Endothelial cell of umbilical vein (primary cell): Measurements from ENCODE around the gene FAM240B. TPM values are rescaled to one million over a fixed set of nuclear protein-coding genes. Genes with fewer than 3 reads are reported as not detected.

Experiments used
- BruUV-seq: library from RNA; stranded (reverse); fragments of 400-500 nt; replicated peaks from 2 replicates; lab custom pipeline; 2021; lab: Mats Ljungman, UMichigan
- CTCF ChIA-PET: fragments of 300-600, 350-600 bp; sonication (Branson Sonifier 250); formaldehyde crosslinking; loops from one replicate; lab custom pipeline; 2021; ENCODE audit warnings: antibody characterized with exemption, inconsistent platforms; lab: Charles Lee
- POLR2A ChIA-PET: fragments of 300-600, 350-600 bp; sonication (Branson Sonifier 250); formaldehyde crosslinking; loops from one replicate; lab custom pipeline; 2021; ENCODE audit warnings: antibody characterized with exemption, inconsistent platforms; lab: Charles Lee
- DNase-seq: peaks from one replicate; pipeline ENCODE4 v3.0.0-alpha.2; 2011; ENCODE audit warnings: low read depth, low spot score
- FAIRE-seq: peaks from 2 replicates; lab custom pipeline; 2011; peaks lifted over from hg19 to GRCh38; lab: Jason Lieb, UNC
- H2AFZ ChIP-seq: 2 replicates; pipeline ENCODE4 v1.6.0; 2012; ENCODE audit warnings: low read depth, low read length, control low read depth, inconsistent platforms
- H3K27ac ChIP-seq: 2 replicates; pipeline ENCODE4 v1.5.1; 2011; ENCODE audit warnings: low read depth, mild to moderate bottlenecking, control low read depth, low read length, moderate library complexity; ENCODE audit not compliant: insufficient read depth
- H3K27me3 ChIP-seq, 2 experiments: 2 replicates each; pipeline versions ENCODE4 v1.6.0 to v1.6.1; 2011; ENCODE audit warnings: low read length in 2 of 2, mixed read lengths in 1 of 2; ENCODE audit not compliant: control insufficient read depth in 2 of 2, insufficient read depth in 2 of 2
- H3K36me3 ChIP-seq, 2 experiments: 2 replicates in 1 of 2; 3 replicates in 1 of 2; pipeline ENCODE4 v1.5.1; 2011; ENCODE audit warnings: low read length in 2 of 2, mild to moderate bottlenecking in 1 of 2, moderate library complexity in 1 of 2; ENCODE audit not compliant: control insufficient read depth in 2 of 2, insufficient read depth in 2 of 2; ENCODE audit errors: extremely low read depth in 1 of 2
- H3K4me1 ChIP-seq: 3 replicates; pipeline ENCODE4 v1.5.1; 2011; ENCODE audit warnings: mild to moderate bottlenecking, low read length; ENCODE audit not compliant: control insufficient read depth, insufficient read depth; ENCODE audit errors: extremely low read depth
- H3K4me2 ChIP-seq: 2 replicates; pipeline ENCODE4 v1.6.1; 2011; ENCODE audit warnings: low read length, control low read depth, mixed read lengths; ENCODE audit not compliant: insufficient read depth
- H3K4me3 ChIP-seq, 3 experiments: fragments of 200-600 bp in 1 of 3; sonication (generic), shearing (Covaris generic) in 1 of 3; replicated peaks in 1 of 3; 2 replicates each; pipeline ENCODE4 v1.5.1; 2011 to 2016; ENCODE audit warnings: control low read depth in 3 of 3, low read length in 3 of 3, mild to moderate bottlenecking in 2 of 3, inconsistent platforms in 1 of 3, low read depth in 1 of 3, moderate library complexity in 1 of 3; ENCODE audit not compliant: insufficient read depth in 1 of 3
- H3K79me2 ChIP-seq: 2 replicates; pipeline ENCODE4 v1.6.0; 2012; ENCODE audit warnings: low read length, inconsistent platforms; ENCODE audit not compliant: control insufficient read depth, insufficient read depth
- H3K9ac ChIP-seq: replicated peaks from 2 replicates; pipeline ENCODE3; 2011; ENCODE audit warnings: low read length, control low read depth; ENCODE audit not compliant: insufficient read depth; ENCODE audit errors: extremely low read depth
- H3K9me1 ChIP-seq: replicated peaks from 3 replicates; pipeline ENCODE4 v1.6.0; 2011; ENCODE audit warnings: mild to moderate bottlenecking, low read length; ENCODE audit not compliant: control insufficient read depth, insufficient read depth; ENCODE audit errors: extremely low read depth
- H3K9me3 ChIP-seq: replicated peaks from 2 replicates; pipeline ENCODE4 v1.5.1; 2012; ENCODE audit warnings: low read length, inconsistent platforms; ENCODE audit not compliant: control insufficient read depth, insufficient read depth
- H4K20me1 ChIP-seq: replicated peaks from 2 replicates; pipeline ENCODE3; 2011; ENCODE audit warnings: mild to moderate bottlenecking, low read length; ENCODE audit not compliant: control insufficient read depth, insufficient read depth; ENCODE audit errors: extremely low read depth
- CTCF ChIP-seq, 2 donors: IDR thresholded peaks; 1 replicate in 1 of 2; 2 replicates in 1 of 2; pipeline ENCODE4 v1.5.1; 2011; ENCODE audit warnings: low read length in 2 of 2, mild to moderate bottlenecking in 2 of 2, moderate library complexity in 2 of 2, control low read depth in 1 of 2, inconsistent platforms in 1 of 2, low read depth in 1 of 2; ENCODE audit not compliant: insufficient read depth in 1 of 2; ENCODE audit errors: extremely low read depth in 1 of 2
- EZH2 ChIP-seq: IDR thresholded peaks from 2 replicates; pipeline ENCODE4 v1.6.1; 2012; ENCODE audit warnings: borderline replicate concordance, low read depth, mild to moderate bottlenecking, moderate library complexity, low read length, inconsistent platforms; ENCODE audit not compliant: severe bottlenecking
- FOS ChIP-seq: IDR thresholded peaks from 2 replicates; pipeline ENCODE4 v1.6.1; 2011; ENCODE audit warnings: mild to moderate bottlenecking, low read length, moderate library complexity, borderline replicate concordance; ENCODE audit not compliant: insufficient read depth
- GATA2 ChIP-seq: IDR thresholded peaks from 2 replicates; pipeline ENCODE4 v1.7.0; 2011; ENCODE audit warnings: low read depth, mild to moderate bottlenecking, moderate library complexity, mixed read lengths, low read length; ENCODE audit not compliant: insufficient read length, insufficient read depth
- JUN ChIP-seq: IDR thresholded peaks from 2 replicates; pipeline ENCODE4 v1.6.1; 2011; ENCODE audit warnings: borderline replicate concordance, low read depth; ENCODE audit not compliant: insufficient read length, insufficient read depth
- MAX ChIP-seq: IDR thresholded peaks from 2 replicates; pipeline ENCODE4 v1.6.1; 2011; ENCODE audit not compliant: insufficient read depth, insufficient read length
- MYC ChIP-seq: IDR thresholded peaks from one replicate; pipeline ENCODE4 v1.6.1; 2011; ENCODE audit warnings: mild to moderate bottlenecking, low read depth, low read length
- POLR2A ChIP-seq: IDR thresholded peaks from 2 replicates; pipeline ENCODE4 v1.6.1; 2012; ENCODE audit warnings: low read depth, mild to moderate bottlenecking, control low read depth, low read length
- POLR2AphosphoS5 ChIP-seq: IDR thresholded peaks from 2 replicates; pipeline ENCODE4 v1.6.1; 2012; ENCODE audit warnings: low read depth, mild to moderate bottlenecking, control low read depth, low read length, moderate library complexity; ENCODE audit not compliant: insufficient read depth
- dilution Hi-C: fragments of 300-500 bp; cut with MboI; formaldehyde crosslinking; loops from one replicate; pipeline ENCODE4 v1.15.0; 2019; ENCODE audit warnings: low sequenced_read_pairs; ENCODE audit not compliant: extremely low pct_ligation_motif_present
- intact Hi-C: fragments of 100-400 bp; cut with micrococcal nuclease; formaldehyde crosslinking; loops from one replicate; pipeline ENCODE4 v1.10.0; 2022
- polyA plus RNA-seq, 4 experiments: library from polyadenylated mRNA; depleted of rRNA in 3 of 4; stranded (reverse) in 3 of 4; unstranded in 1 of 4; fragments of >200 nt; gene quantifications; 2 replicates each; pipeline versions ENCODE4 v1.2.1 to v1.2.3, GENCODE V29; 2011 to 2012; ENCODE audit warnings: missing spikeins in 1 of 4
- total RNA-seq: library from RNA; stranded (reverse); gene quantifications from 2 replicates; pipeline ENCODE4 v1.2.3, GENCODE V29; 2021

FAM240B gene
- total and polyA plus RNA-seq, 2 donors (not counting 3 experiments of a cell fraction or from before 2014, with no cell fraction given): not detected

GRCh38 chr9:38715684-38716083, 4.2 kb downstream of the FAM240B start:
- Histone ChIP-seq H3K9me3 (no peaks in the 10 kb centered on the region), H3K27ac (no peak overlapping the region), H3K36me3 (no peaks in the 10 kb centered on the region), H4K20me1 (no peaks in the 10 kb centered on the region), H3K4me1 (no peaks in the 10 kb centered on the region), H3K9ac (no peak overlapping the region), H3K4me3 (no peak overlapping the region), H3K4me2 (no peak overlapping the region), H3K79me2 (no peaks in the 10 kb centered on the region), H3K9me1 (no peaks in the 10 kb centered on the region), H3K27me3 (peaks cover 2 to 3% of the 10 kb centered on the region in 2 experiments), H2AFZ (no peak overlapping the region)
- ChIA-PET CTCF (interaction anchor here (1.7 kb wide), 1 partner anchor 25 kb away, joined by 3 read pairs; no protein-coding TSS in a partner anchor), POLR2A (no interaction called here)
- DNase-seq (no peak), FAIRE-seq (no peak)
- dilution Hi-C loops: no loop called here
- no TSS peak for BruUV-seq
- TF ChIP-seq POLR2A (no peak), CTCF (IDR thresholded peaks at IDR 0.05; ENCODE audit: extremely low read depth in 1 of 2, insufficient read depth in 1 of 2, low read depth in 1 of 2, low read length in 2 of 2) (no peak), EZH2 (no peak), MYC (no peak), GATA2 (no peak), FOS (no peak), POLR2AphosphoS5 (no peak), MAX (no peak), JUN (no peak)
- intact Hi-C loops: no loop called here
